NCI-H1694 (cell line): Measurements from ENCODE around the gene ANKS1B.

Experiments used
- DNase-seq: peaks from one replicate; lab custom pipeline; 2025; lab: John Stamatoyannopoulos, UW

The ANKS1B gene

GRCh38 chr12:98945864-98946263 is 1038.9 kb downstream of the ANKS1B start:
- DNase-seq = no peak

GRCh38 chr12:98939926-98940325 is 1044.8 kb downstream of the ANKS1B start:
- DNase-seq = no peak

- DNase-seq = no peak
Observed at GRCh38 chr12:98939350-98939749, 1045.4 kb downstream of the ANKS1B start.

GRCh38 chr12:98935847-98936246 is 1048.9 kb downstream of the ANKS1B start:
- no peak for DNase-seq

GRCh38 chr12:98922871-98923270 is 1061.9 kb downstream of the ANKS1B start:
- DNase-seq = no peak

GRCh38 chr12:98918176-98918863 is 1066.4 kb downstream of the ANKS1B start:
- no peak for DNase-seq

GRCh38 chr12:98916106-98916505 is 1068.6 kb downstream of the ANKS1B start:
- DNase-seq = no peak

GRCh38 chr12:98912401-98912974 is 1072.2 kb downstream of the ANKS1B start:
- no peak for DNase-seq

- no peak for DNase-seq
Observed at GRCh38 chr12:98911396-98911795, 1073.3 kb downstream of the ANKS1B start.

- DNase-seq = no peak
Observed at GRCh38 chr12:98909746-98910145, 1075.0 kb downstream of the ANKS1B start.

GRCh38 chr12:98908866-98909265 is 1075.9 kb downstream of the ANKS1B start:
- DNase-seq = no peak

- no peak for DNase-seq
Observed at GRCh38 chr12:98903875-98904274, 1080.9 kb downstream of the ANKS1B start.

- no peak for DNase-seq
Observed at GRCh38 chr12:98901189-98901588, 1083.5 kb downstream of the ANKS1B start.

GRCh38 chr12:98896938-98897337 is 1087.8 kb downstream of the ANKS1B start:
- no peak for DNase-seq

- DNase-seq = no peak
Observed at GRCh38 chr12:98895086-98895651, 1089.6 kb downstream of the ANKS1B start.

GRCh38 chr12:98894412-98895085 is 1090.2 kb downstream of the ANKS1B start:
- DNase-seq = no peak

- DNase-seq = no peak
Observed at GRCh38 chr12:98893675-98894411, 1090.9 kb downstream of the ANKS1B start.

- DNase-seq = no peak
Observed at GRCh38 chr12:98893126-98893674, 1091.5 kb downstream of the ANKS1B start.

- no peak for DNase-seq
Observed at GRCh38 chr12:98885778-98886177, 1099.0 kb downstream of the ANKS1B start.

GRCh38 chr12:98883231-98883630 is 1101.5 kb downstream of the ANKS1B start:
- no peak for DNase-seq

GRCh38 chr12:98882526-98882925 is 1102.2 kb downstream of the ANKS1B start:
- DNase-seq = no peak

- DNase-seq = no peak
Observed at GRCh38 chr12:98873776-98874175, 1111.0 kb downstream of the ANKS1B start.
